GM21723 (cell line): Measurements from ENCODE around the gene PYHIN1.

Experiments used
- ATAC-seq: cut with Tn5 transposase; IDR thresholded peaks from one replicate; pipeline ENCODE4 v1.9.1; 2021; ENCODE audit warnings: mild to moderate bottlenecking, moderate library complexity; ENCODE audit not compliant: unreplicated experiment

Gene PYHIN1

DNA sequence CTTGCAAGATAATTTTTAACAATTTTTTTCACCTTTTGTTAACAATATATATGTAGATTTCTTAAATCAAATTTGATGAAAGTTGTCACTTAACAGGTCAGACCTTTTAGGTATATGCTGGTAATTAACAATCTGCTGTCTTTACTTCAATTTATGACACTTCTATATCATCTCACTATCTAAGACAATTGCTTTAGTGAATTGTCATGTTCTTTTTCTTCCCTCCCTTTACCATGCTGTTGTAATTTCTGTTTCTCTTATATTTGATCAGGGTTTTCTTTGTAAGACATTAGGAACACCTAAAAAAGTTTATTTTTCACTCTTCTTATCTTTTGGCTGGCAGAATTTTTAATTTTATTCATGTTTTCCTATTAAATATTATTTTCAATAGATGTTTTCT is 80.4 kb downstream of the PYHIN1 start:
- no peak for ATAC-seq

DNA sequence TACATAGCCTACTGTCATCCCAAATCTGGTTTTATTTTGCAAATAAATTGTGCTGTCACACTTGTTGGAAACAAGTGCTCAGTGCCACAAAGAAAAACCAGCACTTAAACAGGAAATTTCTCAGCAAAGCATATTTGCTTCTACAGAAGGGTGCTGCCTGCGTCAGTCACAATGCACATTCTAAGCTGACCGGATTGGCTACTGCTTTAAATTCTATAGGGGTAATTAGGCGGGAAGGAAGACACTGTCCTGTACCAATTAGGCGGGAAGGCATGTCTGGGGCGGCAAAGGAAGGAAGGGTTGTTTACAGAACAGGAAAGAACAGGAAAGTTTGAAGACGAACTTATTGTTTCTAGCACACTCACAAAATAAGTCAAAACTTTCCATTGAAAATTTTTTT is 81.1 kb downstream of the PYHIN1 start:
- ATAC-seq: peak; percentile 30

DNA sequence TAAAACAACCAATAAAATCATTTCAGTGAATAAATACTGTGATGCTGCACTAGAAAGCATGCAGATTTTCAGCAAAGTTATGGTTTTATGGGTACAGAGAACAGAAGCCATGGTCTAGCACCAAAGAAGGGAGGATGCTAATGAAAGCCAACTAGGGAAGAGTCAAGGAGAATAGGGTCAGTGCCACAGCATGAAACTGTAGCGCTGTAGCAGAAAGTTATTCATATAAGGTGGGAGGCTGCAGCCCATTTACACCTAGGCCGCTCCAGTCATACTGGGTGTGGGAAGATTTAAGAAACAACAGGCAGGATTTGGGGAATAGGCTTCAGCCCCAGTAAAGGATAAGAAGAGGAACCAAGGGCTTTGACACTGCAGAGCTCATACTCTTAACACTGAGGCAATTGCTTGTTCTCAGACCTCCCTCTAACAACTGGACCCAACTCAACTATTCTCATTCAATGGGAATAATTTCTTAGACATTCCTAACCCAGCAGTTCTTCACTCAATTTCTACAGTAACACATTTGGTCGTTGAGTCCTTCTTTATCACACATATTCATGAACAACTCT is 82.7 kb downstream of the PYHIN1 start:
- ATAC-seq: no peak

DNA sequence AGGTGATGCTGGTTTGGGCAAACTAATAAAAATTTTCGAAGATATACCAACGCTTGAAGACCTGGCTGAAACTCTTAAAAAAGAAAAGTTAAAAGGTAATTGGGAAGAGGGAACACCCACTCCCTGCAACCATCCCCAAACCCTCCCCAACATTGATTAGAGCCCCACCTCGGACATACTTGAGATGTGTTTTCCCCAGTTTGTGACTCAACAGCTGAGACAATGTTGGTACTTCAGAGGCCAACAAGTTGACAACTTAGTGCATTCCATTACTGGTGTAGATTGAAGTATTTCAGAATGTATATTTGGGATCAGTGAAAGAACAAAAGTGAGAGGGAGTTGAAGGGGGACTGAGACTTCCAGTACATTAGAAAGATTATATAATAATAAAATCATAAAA is 83.5 kb downstream of the PYHIN1 start:
- ATAC-seq: no peak

DNA sequence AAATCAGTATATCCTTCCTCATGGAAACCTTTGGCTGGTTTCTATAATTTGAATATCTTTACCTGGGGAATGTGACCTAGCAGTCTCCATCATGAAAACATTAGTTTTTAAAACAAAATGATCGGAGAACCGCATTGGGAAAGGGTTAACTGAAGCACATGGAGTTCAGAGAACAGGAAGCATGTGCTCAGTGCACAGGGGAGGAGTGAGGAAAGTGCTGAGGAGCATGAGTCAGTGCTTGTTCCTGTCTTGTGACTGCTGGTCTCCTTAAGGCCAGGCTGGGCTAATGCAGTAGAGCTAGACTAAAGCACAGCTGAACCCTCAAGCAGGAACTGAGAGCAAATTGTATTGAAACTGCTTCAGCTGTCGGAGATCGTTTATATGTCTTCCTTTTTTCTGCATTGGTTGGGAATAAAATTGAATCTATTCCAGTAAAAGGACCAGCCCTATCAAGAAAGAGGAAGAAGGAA is 84.1 kb downstream of the PYHIN1 start:
- peak; percentile 94 for ATAC-seq

DNA sequence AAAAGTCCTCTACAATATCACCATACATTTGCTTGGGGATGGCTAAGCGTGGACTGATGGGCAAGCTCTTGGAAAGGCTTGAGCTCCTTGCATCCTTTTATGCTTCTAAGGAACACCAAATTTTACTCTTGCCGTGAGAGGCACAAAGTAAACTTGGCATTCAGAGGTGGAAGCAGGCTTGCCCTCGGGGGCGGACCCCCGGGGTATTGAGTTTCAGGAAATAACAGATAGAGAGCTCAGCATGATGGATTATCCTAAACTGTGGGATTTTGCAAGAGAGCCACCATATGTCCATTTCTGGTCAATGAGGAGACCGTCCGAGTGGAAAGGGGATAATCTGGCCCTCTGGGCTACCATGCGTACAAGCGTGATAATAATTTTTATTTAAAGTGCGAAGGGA is 92.4 kb downstream of the PYHIN1 start:
- ATAC-seq: no peak

DNA sequence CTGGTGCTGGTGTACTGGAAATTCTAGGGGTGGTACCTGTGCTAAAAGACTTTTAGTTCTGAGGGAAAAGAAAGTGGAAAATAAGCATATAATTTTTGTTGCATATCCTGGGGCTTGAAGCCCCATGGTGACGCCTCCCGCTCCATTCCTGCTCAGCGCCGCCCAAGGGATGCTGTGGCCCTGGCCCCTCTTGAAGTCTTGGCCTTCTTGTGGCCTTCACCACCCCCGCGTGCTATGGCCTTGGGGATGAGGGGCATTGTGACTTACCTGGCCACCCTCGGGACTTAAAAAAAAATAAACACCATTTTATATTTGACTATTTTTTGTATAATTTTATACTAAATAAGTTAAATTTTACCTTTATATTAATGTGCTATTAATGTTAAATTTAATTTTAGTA is 93.7 kb downstream of the PYHIN1 start:
- ATAC-seq: no peak
